A204.1 (cell line): ENCODE data around the gene JARID2.
"Not testable (repeated sequence)": the region's sequence is repeated elsewhere in the genome, so short reads cannot be mapped to it uniquely, and the experiment has no call there.

Experiments used
- FAIRE-seq: peaks from 2 replicates; lab custom pipeline; 2012; peaks lifted over from hg19 to GRCh38; lab: Jason Lieb, UNC

JARID2 gene

GRCh38 chr6:15265787-15266186 lies 19.9 kb downstream of the JARID2 start:
- no peak for FAIRE-seq

GRCh38 chr6:15266423-15266996 lies 20.6 kb downstream of the JARID2 start:
- FAIRE-seq = no peak

GRCh38 chr6:15267221-15267620 lies 21.4 kb downstream of the JARID2 start:
- no peak for FAIRE-seq

- FAIRE-seq = no peak
Measured at GRCh38 chr6:15268137-15268908, 22.5 kb downstream of the JARID2 start.

GRCh38 chr6:15269011-15269410 lies 23.1 kb downstream of the JARID2 start:
- FAIRE-seq = no peak

- FAIRE-seq = no peak
Measured at GRCh38 chr6:15269619-15270018, 23.8 kb downstream of the JARID2 start.

- FAIRE-seq = no peak
Measured at GRCh38 chr6:15270402-15270801, 24.5 kb downstream of the JARID2 start.

- FAIRE-seq = no peak
Measured at GRCh38 chr6:15272562-15272961, 26.7 kb downstream of the JARID2 start.

- no peak for FAIRE-seq
Measured at GRCh38 chr6:15274692-15275387, 29.0 kb downstream of the JARID2 start.

GRCh38 chr6:15276036-15276985 lies 30.4 kb downstream of the JARID2 start:
- FAIRE-seq = no peak

GRCh38 chr6:15279047-15279661 lies 33.3 kb downstream of the JARID2 start:
- no peak for FAIRE-seq

GRCh38 chr6:15280028-15280427 lies 34.2 kb downstream of the JARID2 start:
- FAIRE-seq = no peak

- FAIRE-seq = no peak
Measured at GRCh38 chr6:15280961-15281360, 35.1 kb downstream of the JARID2 start.

GRCh38 chr6:15282334-15282733 lies 36.5 kb downstream of the JARID2 start:
- FAIRE-seq = no peak

- no peak for FAIRE-seq
Measured at GRCh38 chr6:15283986-15284361, 38.1 kb downstream of the JARID2 start.

GRCh38 chr6:15284743-15285142 lies 38.9 kb downstream of the JARID2 start:
- no peak for FAIRE-seq

GRCh38 chr6:15285682-15286294 lies 39.9 kb downstream of the JARID2 start:
- FAIRE-seq = no peak

- no peak for FAIRE-seq
Measured at GRCh38 chr6:15287670-15288375, 42.0 kb downstream of the JARID2 start.

GRCh38 chr6:15288856-15289255 lies 43.0 kb downstream of the JARID2 start:
- no peak for FAIRE-seq

GRCh38 chr6:15289456-15289855 lies 43.6 kb downstream of the JARID2 start:
- not testable (repeated sequence) for FAIRE-seq
